ENCODE data around the gene SYNPO2L. TPM values are rescaled to one million over a fixed set of nuclear protein-coding genes. Genes with fewer than 3 reads are reported as not detected.
A peak's percentile ranks its signal among the peaks of the same experiment; 100 is the strongest.

The SYNPO2L gene
- polyA plus RNA-seq, 1 donor from 2014 or later: not detected

DNA sequence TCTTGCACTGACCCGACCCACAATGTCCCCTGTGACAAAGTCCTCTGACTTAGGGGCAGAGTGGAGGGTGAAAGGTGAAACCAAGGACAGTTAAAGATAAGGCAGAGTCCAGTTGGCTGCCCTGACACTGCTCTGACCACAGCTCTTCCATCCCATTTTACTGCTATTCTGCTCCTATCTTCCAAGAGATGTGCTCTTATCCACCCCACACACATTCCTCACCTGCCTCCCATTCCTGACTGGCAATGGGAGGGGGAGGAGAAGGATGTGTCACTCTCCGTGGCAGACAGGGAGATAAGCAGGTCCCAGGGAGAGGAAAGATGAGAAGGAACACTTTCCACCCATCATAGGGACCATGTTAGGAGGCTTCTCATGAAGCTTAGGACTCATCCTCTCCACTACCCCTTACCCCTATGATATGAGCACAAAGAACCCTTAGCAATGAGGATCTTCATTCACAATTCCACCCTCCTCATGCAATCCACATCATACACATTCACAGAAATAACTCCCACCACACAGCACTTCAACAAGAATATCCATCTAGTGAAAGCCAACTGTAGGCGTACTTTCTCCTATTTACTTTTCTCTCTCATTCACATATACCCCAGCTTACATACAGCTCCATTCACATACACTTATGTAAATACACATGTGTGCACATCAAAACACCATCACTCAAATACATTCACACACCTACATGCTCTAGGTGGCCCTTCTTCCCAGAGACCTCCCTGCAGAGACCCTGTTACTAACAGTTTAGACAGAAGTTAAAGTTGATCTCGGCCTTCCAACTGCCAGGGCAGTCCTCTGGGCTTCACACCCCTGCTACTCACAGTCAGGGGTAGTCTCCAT is 6.6 kb downstream of the SYNPO2L start:
- TF ChIP-seq, protein P1, sequence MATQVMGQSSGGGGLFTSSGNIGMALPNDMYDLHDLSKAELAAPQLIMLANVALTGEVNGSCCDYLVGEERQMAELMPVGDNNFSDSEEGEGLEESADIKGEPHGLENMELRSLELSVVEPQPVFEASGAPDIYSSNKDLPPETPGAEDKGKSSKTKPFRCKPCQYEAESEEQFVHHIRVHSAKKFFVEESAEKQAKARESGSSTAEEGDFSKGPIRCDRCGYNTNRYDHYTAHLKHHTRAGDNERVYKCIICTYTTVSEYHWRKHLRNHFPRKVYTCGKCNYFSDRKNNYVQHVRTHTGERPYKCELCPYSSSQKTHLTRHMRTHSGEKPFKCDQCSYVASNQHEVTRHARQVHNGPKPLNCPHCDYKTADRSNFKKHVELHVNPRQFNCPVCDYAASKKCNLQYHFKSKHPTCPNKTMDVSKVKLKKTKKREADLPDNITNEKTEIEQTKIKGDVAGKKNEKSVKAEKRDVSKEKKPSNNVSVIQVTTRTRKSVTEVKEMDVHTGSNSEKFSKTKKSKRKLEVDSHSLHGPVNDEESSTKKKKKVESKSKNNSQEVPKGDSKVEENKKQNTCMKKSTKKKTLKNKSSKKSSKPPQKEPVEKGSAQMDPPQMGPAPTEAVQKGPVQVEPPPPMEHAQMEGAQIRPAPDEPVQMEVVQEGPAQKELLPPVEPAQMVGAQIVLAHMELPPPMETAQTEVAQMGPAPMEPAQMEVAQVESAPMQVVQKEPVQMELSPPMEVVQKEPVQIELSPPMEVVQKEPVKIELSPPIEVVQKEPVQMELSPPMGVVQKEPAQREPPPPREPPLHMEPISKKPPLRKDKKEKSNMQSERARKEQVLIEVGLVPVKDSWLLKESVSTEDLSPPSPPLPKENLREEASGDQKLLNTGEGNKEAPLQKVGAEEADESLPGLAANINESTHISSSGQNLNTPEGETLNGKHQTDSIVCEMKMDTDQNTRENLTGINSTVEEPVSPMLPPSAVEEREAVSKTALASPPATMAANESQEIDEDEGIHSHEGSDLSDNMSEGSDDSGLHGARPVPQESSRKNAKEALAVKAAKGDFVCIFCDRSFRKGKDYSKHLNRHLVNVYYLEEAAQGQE (IDR thresholded peaks at IDR 0.05; ENCODE audit: borderline replicate concordance): no peak
- TF ChIP-seq POLR2AphosphoS5 (IDR thresholded peaks at IDR 0.05) (no peak), EZH2 (IDR thresholded peaks at IDR 0.05; ENCODE audit: borderline replicate concordance, insufficient read depth, low read length, poor library complexity, severe bottlenecking) (no peak), RAD21 (conservative IDR thresholded peaks at IDR 0.05) (no peak), EP300 (conservative IDR thresholded peaks at IDR 0.05; ENCODE audit: poor library complexity, severe bottlenecking) (no peak), SMC3 (conservative IDR thresholded peaks at IDR 0.05; ENCODE audit: poor library complexity) (no peak), TAF1 (IDR thresholded peaks at IDR 0.05; ENCODE audit: low read depth) (no peak), MXI1 (conservative IDR thresholded peaks at IDR 0.05; ENCODE audit: poor library complexity, severe bottlenecking) (no peak)
- TF ChIP-seq, protein P2, sequence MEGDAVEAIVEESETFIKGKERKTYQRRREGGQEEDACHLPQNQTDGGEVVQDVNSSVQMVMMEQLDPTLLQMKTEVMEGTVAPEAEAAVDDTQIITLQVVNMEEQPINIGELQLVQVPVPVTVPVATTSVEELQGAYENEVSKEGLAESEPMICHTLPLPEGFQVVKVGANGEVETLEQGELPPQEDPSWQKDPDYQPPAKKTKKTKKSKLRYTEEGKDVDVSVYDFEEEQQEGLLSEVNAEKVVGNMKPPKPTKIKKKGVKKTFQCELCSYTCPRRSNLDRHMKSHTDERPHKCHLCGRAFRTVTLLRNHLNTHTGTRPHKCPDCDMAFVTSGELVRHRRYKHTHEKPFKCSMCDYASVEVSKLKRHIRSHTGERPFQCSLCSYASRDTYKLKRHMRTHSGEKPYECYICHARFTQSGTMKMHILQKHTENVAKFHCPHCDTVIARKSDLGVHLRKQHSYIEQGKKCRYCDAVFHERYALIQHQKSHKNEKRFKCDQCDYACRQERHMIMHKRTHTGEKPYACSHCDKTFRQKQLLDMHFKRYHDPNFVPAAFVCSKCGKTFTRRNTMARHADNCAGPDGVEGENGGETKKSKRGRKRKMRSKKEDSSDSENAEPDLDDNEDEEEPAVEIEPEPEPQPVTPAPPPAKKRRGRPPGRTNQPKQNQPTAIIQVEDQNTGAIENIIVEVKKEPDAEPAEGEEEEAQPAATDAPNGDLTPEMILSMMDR (IDR thresholded peaks at IDR 0.05; ENCODE audit: poor library complexity, severe bottlenecking): no peak
- Histone ChIP-seq H2AFZ (ENCODE audit: low read depth, low read length) (no peak overlapping the region), H3K27me3 (ENCODE audit: insufficient read depth, low read depth, low read length) (no peaks in the 10 kb centered on the region), H3K9ac (ENCODE audit: low read length) (no peak overlapping the region), H3K27ac (ENCODE audit: low read length) (no peak overlapping the region), H4K20me1 (ENCODE audit: insufficient read depth) (no peaks in the 10 kb centered on the region), H3K79me2 (replicated peaks; ENCODE audit: insufficient read depth, low read length) (no peaks in the 10 kb centered on the region), H3F3A (ENCODE audit: insufficient read depth, low read length, poor library complexity, severe bottlenecking) (no peaks in the 10 kb centered on the region), H3K36me3 (ENCODE audit: insufficient read depth, low read length) (no peaks in the 10 kb centered on the region), H3K9me2 (ENCODE audit: insufficient read depth, low read length) (no peaks in the 10 kb centered on the region), H3K4me3 (ENCODE audit: low read length) (no peak overlapping the region), H3K9me3 (ENCODE audit: low read length) (no peaks in the 10 kb centered on the region), H3K4me2 (ENCODE audit: low read length) (no peak overlapping the region)

DNA sequence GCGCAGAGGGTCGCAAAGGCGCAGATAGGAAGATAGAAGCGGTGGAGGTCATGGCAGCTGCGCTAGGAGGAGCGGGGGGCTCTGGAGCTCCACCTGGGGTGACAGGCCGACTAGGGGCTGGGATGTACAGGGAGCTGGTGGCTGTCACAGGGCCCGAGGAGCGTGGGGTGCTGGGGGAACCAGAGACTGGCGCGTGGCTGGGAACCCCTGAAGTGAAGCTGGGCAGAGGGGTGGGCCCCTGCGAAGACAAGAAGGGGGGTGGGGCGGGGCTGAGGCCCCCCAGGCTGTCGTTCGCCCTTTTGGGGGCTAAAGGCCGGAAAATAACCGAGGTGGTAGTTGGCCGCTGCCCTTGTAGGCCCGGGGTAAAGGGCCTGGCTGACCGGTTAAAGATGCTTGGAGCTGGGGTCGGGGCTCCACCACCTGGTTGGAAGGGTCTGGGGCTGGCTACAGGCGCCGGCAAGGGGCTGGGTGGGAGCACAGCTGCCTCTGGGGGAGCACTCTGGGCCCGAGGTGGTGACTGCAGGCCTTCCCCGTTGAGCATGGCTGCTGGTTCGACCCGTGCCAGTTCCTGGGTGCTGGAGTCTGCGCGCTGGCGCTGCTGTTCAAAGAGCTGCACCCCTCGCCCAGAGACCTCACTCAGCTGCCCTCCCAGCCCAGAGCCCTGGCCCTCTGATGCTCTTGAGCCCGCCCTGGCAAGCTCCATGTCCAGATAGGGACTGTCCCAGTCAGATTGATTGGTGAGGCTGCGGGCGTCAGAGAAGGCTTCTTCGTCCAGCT is 7.8 kb downstream of the SYNPO2L start:
- no peaks in the 10 kb centered on the region for H3F3A ChIP-seq (ENCODE audit: insufficient read depth, low read length, poor library complexity, severe bottlenecking)
- H3K4me2 ChIP-seq (ENCODE audit: low read length): peak overlapping the region; percentile 39
- no peaks in the 10 kb centered on the region for H3K27me3 ChIP-seq (ENCODE audit: insufficient read depth, low read depth, low read length)
- H3K9me2 ChIP-seq (ENCODE audit: insufficient read depth, low read length): no peaks in the 10 kb centered on the region
- H3K79me2 ChIP-seq (replicated peaks; ENCODE audit: insufficient read depth, low read length): no peaks in the 10 kb centered on the region
- H3K36me3 ChIP-seq (ENCODE audit: insufficient read depth, low read length): no peaks in the 10 kb centered on the region
- H3K4me3 ChIP-seq (ENCODE audit: low read length): peak overlapping the region; percentile 75
- H4K20me1 ChIP-seq (ENCODE audit: insufficient read depth): no peaks in the 10 kb centered on the region
- H3K9ac ChIP-seq (ENCODE audit: low read length): peak overlapping the region; percentile 65
- TF ChIP-seq POLR2AphosphoS5 (IDR thresholded peaks at IDR 0.05): no peak
- TF ChIP-seq, protein P2 (IDR thresholded peaks at IDR 0.05; ENCODE audit: poor library complexity, severe bottlenecking): no peak
- TF ChIP-seq SMC3 (conservative IDR thresholded peaks at IDR 0.05; ENCODE audit: poor library complexity): no peak
- TF ChIP-seq EP300 (conservative IDR thresholded peaks at IDR 0.05; ENCODE audit: poor library complexity, severe bottlenecking): no peak
- no peak for TF ChIP-seq EZH2 (IDR thresholded peaks at IDR 0.05; ENCODE audit: borderline replicate concordance, insufficient read depth, low read length, poor library complexity, severe bottlenecking)
- TF ChIP-seq TAF1 (IDR thresholded peaks at IDR 0.05; ENCODE audit: low read depth): no peak
- TF ChIP-seq, protein P1 (IDR thresholded peaks at IDR 0.05; ENCODE audit: borderline replicate concordance): no peak
- no peak for TF ChIP-seq RAD21 (conservative IDR thresholded peaks at IDR 0.05)
- TF ChIP-seq MXI1 (conservative IDR thresholded peaks at IDR 0.05; ENCODE audit: poor library complexity, severe bottlenecking): no peak
- no peaks in the 10 kb centered on the region for H3K9me3 ChIP-seq (ENCODE audit: low read length)
- H2AFZ ChIP-seq (ENCODE audit: low read depth, low read length): peak overlapping the region; percentile 76
- H3K27ac ChIP-seq (ENCODE audit: low read length): peak overlapping the region; percentile 33
